Measurements from ENCODE around the gene HSPA12A. TPM values are rescaled to one million over a fixed set of nuclear protein-coding genes. Genes with fewer than 3 reads are reported as not detected.

Gene HSPA12A
- total and polyA plus RNA-seq, 2 experiments from 2014 or later: 8.3 to 9.6 TPM

GRCh38 chr10:116670706-116671105 lies 71.7 kb downstream of the HSPA12A start:
- H3K36me3 ChIP-seq: no peaks in the 10 kb centered on the region
- H3K4me3 ChIP-seq: no peak overlapping the region
- H3K4me1 ChIP-seq (ENCODE audit: low read depth): peaks cover 2% of the 10 kb centered on the region
- DNase-seq (ENCODE audit: low read depth in 1 of 2, low spot score in 1 of 2): no peak
- no peaks in the 10 kb centered on the region for H3K9me3 ChIP-seq (ENCODE audit: low read depth)
- H3K27ac ChIP-seq: no peak overlapping the region
- no peaks in the 10 kb centered on the region for H3K27me3 ChIP-seq
- TF ChIP-seq, protein P1, sequence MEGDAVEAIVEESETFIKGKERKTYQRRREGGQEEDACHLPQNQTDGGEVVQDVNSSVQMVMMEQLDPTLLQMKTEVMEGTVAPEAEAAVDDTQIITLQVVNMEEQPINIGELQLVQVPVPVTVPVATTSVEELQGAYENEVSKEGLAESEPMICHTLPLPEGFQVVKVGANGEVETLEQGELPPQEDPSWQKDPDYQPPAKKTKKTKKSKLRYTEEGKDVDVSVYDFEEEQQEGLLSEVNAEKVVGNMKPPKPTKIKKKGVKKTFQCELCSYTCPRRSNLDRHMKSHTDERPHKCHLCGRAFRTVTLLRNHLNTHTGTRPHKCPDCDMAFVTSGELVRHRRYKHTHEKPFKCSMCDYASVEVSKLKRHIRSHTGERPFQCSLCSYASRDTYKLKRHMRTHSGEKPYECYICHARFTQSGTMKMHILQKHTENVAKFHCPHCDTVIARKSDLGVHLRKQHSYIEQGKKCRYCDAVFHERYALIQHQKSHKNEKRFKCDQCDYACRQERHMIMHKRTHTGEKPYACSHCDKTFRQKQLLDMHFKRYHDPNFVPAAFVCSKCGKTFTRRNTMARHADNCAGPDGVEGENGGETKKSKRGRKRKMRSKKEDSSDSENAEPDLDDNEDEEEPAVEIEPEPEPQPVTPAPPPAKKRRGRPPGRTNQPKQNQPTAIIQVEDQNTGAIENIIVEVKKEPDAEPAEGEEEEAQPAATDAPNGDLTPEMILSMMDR (IDR thresholded peaks at IDR 0.05; ENCODE audit: low read depth, low read length): no peak

DNA sequence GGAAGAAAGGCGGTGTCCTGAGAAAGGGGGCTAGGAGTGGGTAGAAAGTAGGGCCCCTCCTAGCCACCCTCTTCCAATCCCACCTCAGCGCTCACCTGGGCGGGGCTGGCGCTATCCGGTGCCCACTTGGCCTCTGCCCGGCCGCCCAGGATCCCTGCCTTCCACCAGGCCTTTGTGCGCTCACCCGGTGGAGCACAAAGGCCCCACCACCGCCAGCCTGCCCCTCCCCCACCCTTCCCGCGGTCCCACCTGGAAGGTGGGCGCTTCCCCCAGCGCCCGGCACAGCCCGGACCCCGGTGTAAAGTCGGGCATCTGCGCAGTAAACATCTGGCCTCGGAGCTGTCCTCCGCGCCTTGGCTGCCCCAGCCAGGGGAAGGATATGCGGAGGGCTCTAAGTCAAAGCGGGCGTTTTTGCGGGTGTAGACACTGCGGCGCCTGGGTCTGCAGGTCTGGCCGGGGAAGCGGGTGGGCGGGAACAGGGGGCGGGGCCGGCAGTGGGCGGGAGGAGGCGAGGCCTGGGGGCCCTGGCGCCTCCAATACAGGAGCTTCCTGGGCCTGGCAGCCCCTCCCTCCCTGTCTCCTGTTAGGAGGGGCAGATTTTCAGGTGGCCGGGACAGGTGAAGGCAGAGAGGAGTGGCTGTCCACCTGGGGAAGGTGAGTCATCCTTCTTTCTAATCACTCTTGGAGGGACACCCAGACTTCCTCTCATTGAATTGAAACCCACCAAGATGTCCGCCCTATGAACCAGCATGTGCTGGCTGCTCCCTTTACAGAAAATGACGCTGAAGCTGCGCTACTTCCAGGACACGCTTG lies 72.3 kb downstream of the HSPA12A start:
- DNase-seq (ENCODE audit: low read depth in 1 of 2, low spot score in 1 of 2): peak; percentile 17 to 63
- Histone ChIP-seq H3K27me3 (no peaks in the 10 kb centered on the region), H3K4me1 (ENCODE audit: low read depth) (peaks cover 2% of the 10 kb centered on the region), H3K9me3 (ENCODE audit: low read depth) (no peaks in the 10 kb centered on the region), H3K4me3 (peak overlapping the region; percentile 67), H3K36me3 (no peaks in the 10 kb centered on the region), H3K27ac (no peak overlapping the region)
- TF ChIP-seq, protein P1 (IDR thresholded peaks at IDR 0.05; ENCODE audit: low read depth, low read length): no peak

GRCh38 chr10:116669080-116669479 lies 73.3 kb downstream of the HSPA12A start:
- H3K27me3 ChIP-seq: no peaks in the 10 kb centered on the region
- DNase-seq (ENCODE audit: low read depth in 1 of 2, low spot score in 1 of 2): no peak
- peaks cover 2% of the 10 kb centered on the region for H3K4me1 ChIP-seq (ENCODE audit: low read depth)
- H3K36me3 ChIP-seq: no peaks in the 10 kb centered on the region
- TF ChIP-seq, protein P1 (IDR thresholded peaks at IDR 0.05; ENCODE audit: low read depth, low read length): no peak
- peak overlapping the region; percentile 67 for H3K4me3 ChIP-seq
- H3K27ac ChIP-seq: no peak overlapping the region
- H3K9me3 ChIP-seq (ENCODE audit: low read depth): no peaks in the 10 kb centered on the region

- DNase-seq (ENCODE audit: low read depth in 1 of 2, low spot score in 1 of 2): no peak
- Histone ChIP-seq H3K9me3 (ENCODE audit: low read depth) (no peaks in the 10 kb centered on the region), H3K4me3 (no peak overlapping the region), H3K27me3 (no peaks in the 10 kb centered on the region), H3K4me1 (ENCODE audit: low read depth) (peaks cover 2% of the 10 kb centered on the region), H3K27ac (no peak overlapping the region), H3K36me3 (no peaks in the 10 kb centered on the region)
- TF ChIP-seq, protein P1 (IDR thresholded peaks at IDR 0.05; ENCODE audit: low read depth, low read length): no peak
Observed at GRCh38 chr10:116668446-116668845, 73.9 kb downstream of the HSPA12A start.

- no peaks in the 10 kb centered on the region for H3K9me3 ChIP-seq (ENCODE audit: low read depth)
- no peaks in the 10 kb centered on the region for H3K27me3 ChIP-seq
- TF ChIP-seq, protein P1 (IDR thresholded peaks at IDR 0.05; ENCODE audit: low read depth, low read length): no peak
- DNase-seq (ENCODE audit: low read depth in 1 of 2, low spot score in 1 of 2): no peak
- H3K4me3 ChIP-seq: no peak overlapping the region
- H3K27ac ChIP-seq: no peak overlapping the region
- H3K4me1 ChIP-seq (ENCODE audit: low read depth): peaks cover 2% of the 10 kb centered on the region
- H3K36me3 ChIP-seq: no peaks in the 10 kb centered on the region
Observed at GRCh38 chr10:116668018-116668417, 74.3 kb downstream of the HSPA12A start.
